AG10803 (cell line): ENCODE data around the gene ST6GALNAC4.

Experiments
- DNase-seq: peaks from one replicate; pipeline ENCODE4 v3.0.0; 2010; ENCODE audit warnings: low read depth
- H3K4me3 ChIP-seq: 2 replicates; pipeline ENCODE4 v1.5.1; 2011; ENCODE audit warnings: mild to moderate bottlenecking, low read length, control low read depth
- TF ChIP-seq, protein P1 (sequence below): conservative IDR thresholded peaks from 2 replicates; pipeline ENCODE4 v1.5.1; 2011; ENCODE audit warnings: mild to moderate bottlenecking, low read length, control low read depth, inconsistent platforms

The ST6GALNAC4 gene

GRCh38 chr9:127916720-127917581 lies at the start of gene ST6GALNAC4:
ST6GALNAC4 (minus strand) TSS chr9:127917041; CDS start chr9:127916419, 622 bp downstream.
- H3K4me3 ChIP-seq = peak within 1 kb of the TSS; percentile 80
- TF ChIP-seq, protein P1, sequence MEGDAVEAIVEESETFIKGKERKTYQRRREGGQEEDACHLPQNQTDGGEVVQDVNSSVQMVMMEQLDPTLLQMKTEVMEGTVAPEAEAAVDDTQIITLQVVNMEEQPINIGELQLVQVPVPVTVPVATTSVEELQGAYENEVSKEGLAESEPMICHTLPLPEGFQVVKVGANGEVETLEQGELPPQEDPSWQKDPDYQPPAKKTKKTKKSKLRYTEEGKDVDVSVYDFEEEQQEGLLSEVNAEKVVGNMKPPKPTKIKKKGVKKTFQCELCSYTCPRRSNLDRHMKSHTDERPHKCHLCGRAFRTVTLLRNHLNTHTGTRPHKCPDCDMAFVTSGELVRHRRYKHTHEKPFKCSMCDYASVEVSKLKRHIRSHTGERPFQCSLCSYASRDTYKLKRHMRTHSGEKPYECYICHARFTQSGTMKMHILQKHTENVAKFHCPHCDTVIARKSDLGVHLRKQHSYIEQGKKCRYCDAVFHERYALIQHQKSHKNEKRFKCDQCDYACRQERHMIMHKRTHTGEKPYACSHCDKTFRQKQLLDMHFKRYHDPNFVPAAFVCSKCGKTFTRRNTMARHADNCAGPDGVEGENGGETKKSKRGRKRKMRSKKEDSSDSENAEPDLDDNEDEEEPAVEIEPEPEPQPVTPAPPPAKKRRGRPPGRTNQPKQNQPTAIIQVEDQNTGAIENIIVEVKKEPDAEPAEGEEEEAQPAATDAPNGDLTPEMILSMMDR = no peak
- peak; percentile 90 for DNase-seq

- no peak for DNase-seq
- H3K4me3 ChIP-seq = no peak overlapping the region
- TF ChIP-seq, protein P1 = no peak
Measured at GRCh38 chr9:127965953-127966352, 49.1 kb upstream of the ST6GALNAC4 start.

DNA sequence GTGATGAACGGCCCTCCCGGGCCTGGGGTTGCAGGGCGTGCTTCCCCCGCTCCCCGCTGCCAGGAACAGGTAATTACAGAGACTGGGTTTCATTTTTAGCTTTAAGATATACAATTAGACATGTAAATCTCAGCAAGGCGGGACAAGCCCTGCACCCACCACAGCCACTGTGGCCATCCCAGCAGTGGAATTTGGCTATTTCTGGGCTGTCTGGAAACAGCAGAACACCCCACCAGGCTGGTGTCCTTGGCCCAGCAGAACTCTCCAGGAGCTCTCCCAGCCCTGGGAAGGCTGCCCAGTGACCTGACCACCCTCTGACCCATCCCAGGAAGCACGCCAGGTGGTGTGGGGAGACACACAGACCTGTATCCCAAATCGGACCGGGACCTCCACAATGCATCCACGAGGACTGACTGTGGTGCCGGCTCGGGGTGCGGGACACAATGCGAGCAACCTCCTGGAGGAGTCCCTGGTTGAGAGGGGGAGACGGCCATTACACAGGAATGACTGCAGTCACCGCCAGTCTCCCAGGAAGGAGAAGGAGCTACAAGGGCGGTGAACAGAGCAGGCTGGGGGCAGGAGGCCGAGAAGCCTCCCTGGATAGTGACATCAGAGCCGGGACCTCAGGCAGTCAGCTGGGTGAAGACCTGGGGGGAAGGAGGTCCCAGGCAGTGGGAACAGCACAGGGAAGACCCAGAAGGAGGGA lies 46.7 kb upstream of the ST6GALNAC4 start:
- peak overlapping the region; percentile 20 for H3K4me3 ChIP-seq
- TF ChIP-seq, protein P1 = no peak
- no peak for DNase-seq

DNA sequence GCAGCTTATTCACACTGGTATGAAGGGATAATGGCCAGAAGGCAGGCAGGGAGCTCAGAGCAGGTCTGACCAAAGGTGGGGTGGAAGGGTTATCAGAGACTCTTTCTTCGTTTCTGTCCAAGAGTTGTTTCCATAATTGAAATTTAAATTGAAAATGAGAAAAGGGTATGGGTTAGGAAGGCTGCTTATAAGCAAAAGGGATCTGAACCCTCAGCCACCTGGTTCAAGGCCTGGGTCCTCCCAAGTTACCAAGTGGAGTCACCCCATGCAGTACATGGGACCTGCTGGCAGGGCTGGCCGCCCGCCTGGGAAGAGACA lies 46.2 kb upstream of the ST6GALNAC4 start:
- no peak for DNase-seq
- no peak overlapping the region; the same call in 1 of the 2 replicates for H3K4me3 ChIP-seq
- TF ChIP-seq, protein P1 = no peak

GRCh38 chr9:127962278-127962677 lies 45.4 kb upstream of the ST6GALNAC4 start:
- no peak for DNase-seq
- no peak overlapping the region for H3K4me3 ChIP-seq
- TF ChIP-seq, protein P1 = no peak

DNA sequence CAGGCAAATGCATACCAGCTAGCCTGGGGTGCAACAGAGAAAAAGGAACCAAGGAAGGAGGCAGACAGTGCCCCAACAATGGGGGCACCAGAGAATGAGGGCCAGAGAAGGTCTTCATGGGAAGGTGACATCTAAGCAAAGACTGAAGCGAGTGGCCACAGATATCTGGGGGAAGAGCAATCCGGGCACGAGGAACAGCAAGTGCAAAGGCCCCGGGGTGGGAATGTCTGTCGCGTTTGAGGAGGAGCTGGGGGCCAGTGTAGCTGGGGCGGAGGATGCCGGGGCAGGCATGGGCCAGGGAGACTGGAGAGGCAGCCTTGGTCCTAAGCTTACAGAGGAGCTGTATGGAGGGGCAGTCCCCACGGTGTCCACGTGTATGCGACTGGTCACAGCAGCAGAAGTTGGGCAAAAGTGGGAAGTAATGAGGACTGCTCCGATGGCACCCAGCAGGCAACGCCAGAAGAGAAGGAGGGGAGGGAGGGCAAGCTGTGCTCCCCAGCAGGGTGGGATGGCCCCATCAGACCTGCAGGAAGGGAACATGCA lies 44.8 kb upstream of the ST6GALNAC4 start:
- no peak overlapping the region for H3K4me3 ChIP-seq
- no peak for DNase-seq
- TF ChIP-seq, protein P1 = no peak
